ENCODE results near the gene HOXB8. TPM values are rescaled to one million over a fixed set of nuclear protein-coding genes. Genes with fewer than 3 reads are reported as not detected.

Gene HOXB8
- total RNA-seq, 4 donors from 2014 or later = 1.4 TPM; not detected in 3

GRCh38 chr17:48619826-48620449, 4.8 kb upstream of the HOXB8 start:
- no peak for TF ChIP-seq POLR2A (IDR thresholded peaks at IDR 0.05)
- TF ChIP-seq, protein P1, sequence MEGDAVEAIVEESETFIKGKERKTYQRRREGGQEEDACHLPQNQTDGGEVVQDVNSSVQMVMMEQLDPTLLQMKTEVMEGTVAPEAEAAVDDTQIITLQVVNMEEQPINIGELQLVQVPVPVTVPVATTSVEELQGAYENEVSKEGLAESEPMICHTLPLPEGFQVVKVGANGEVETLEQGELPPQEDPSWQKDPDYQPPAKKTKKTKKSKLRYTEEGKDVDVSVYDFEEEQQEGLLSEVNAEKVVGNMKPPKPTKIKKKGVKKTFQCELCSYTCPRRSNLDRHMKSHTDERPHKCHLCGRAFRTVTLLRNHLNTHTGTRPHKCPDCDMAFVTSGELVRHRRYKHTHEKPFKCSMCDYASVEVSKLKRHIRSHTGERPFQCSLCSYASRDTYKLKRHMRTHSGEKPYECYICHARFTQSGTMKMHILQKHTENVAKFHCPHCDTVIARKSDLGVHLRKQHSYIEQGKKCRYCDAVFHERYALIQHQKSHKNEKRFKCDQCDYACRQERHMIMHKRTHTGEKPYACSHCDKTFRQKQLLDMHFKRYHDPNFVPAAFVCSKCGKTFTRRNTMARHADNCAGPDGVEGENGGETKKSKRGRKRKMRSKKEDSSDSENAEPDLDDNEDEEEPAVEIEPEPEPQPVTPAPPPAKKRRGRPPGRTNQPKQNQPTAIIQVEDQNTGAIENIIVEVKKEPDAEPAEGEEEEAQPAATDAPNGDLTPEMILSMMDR (IDR thresholded peaks at IDR 0.05) = no peak
- peaks cover 0 to 2% of the 10 kb centered on the region in 2 donors for H3K4me1 ChIP-seq
- H3K27me3 ChIP-seq = peaks cover 84% of the 10 kb centered on the region
- no peak overlapping the region for H3K27ac ChIP-seq
- no peak overlapping the region for H3K4me3 ChIP-seq (replicated peaks in 1 of 3)
- WGBS, 2 donors = 16 to 28% methylated on average over 14 to 32 of the region's 32 CpGs
- H3K36me3 ChIP-seq = no peaks in the 10 kb centered on the region
- no peaks in the 10 kb centered on the region for H3K9me3 ChIP-seq
- no peak for DNase-seq
- intact Hi-C loops (cut with DNase I) = loop anchor here (10.0 kb wide), 1 partner anchor 285 kb away; no protein-coding TSS in a partner anchor

DNA sequence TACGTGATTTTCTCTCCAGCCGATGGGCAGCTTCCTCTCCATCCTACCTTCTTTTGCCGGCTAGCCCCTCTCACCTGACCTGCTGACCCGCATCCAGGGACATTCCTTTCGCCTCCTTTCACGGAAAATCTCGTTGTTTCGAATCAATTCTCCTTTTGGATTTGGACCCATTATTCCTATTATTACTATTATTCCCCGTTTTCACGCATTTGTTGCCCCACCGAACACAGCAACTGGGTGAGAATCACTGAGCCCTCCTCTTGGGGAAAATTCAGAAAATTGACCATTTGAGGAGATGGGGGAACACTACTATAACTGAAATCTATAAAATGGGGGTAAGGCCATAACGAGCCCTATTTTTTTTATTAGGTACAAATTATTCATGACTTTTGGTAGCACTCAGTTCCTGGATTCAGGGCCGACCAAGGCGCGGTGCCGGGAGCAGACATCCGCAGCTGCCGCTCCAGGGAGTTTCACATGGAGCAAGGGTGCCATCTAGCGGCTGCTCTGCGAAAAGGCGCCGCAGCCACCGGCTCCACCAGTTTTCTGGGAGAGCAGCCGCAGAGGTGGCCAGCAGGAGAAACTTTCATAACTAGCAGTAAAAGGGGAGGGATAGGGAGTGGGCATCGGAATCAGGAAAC, 3.3 kb upstream of the HOXB8 start:
- intact Hi-C loops (cut with DNase I) = loop anchor here (10.0 kb wide), 1 partner anchor 284 kb away; no protein-coding TSS in a partner anchor
- H3K4me3 ChIP-seq (replicated peaks in 1 of 3) = no peak overlapping the region
- H3K9me3 ChIP-seq = no peaks in the 10 kb centered on the region
- peaks cover 4 to 12% of the 10 kb centered on the region in 2 donors for H3K4me1 ChIP-seq
- no peaks in the 10 kb centered on the region for H3K36me3 ChIP-seq
- no peak overlapping the region for H3K27ac ChIP-seq
- 3 to 4% methylated on average over 25 of the region's 25 CpGs for WGBS, 2 donors
- TF ChIP-seq POLR2A (IDR thresholded peaks at IDR 0.05) = no peak
- TF ChIP-seq, protein P1 (IDR thresholded peaks at IDR 0.05) = peak; percentile 92 to 96 (median 95)
- peak; percentile 83 to 85 for DNase-seq
- peaks cover 91% of the 10 kb centered on the region for H3K27me3 ChIP-seq

DNA sequence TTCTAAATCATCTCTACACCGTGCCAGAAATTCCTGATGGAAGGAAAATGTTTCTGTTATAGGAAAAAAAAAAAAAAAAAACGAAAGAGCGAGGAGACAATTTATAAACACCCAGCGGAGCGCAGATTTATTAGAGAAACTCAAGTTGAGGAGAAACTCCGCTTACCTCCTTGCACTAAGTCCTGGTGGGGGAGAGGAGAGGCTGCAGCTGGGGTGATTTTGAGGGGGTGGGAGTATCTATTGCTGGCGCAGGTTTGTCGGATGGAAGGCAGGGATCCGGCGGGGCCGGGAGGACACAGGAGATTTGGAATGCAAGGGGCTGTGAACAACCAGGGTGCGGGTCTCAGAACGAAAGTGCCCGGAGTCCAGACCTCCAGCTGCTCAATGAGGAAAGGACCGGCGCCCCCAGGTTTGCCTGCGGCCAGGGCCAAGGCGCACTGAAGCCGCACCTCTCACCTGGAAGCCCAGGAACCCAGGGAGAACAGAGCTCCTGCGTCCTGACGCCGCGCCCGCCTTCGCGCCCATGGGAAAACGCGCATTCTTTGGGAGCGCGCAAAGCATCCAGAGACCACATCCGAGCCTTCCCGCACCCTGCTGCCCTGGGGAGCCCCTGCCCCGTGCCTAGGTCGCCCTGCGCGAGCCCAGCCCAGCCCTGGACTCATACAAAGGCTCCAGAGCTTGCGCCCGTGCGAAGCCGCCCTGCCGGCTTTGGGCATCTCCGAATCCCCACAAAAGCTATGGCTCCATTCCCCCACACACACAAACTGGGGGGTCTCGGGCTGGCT, 2.6 kb upstream of the HOXB8 start:
- Histone ChIP-seq H3K9me3 (no peaks in the 10 kb centered on the region), H3K27ac (no peak overlapping the region), H3K36me3 (no peaks in the 10 kb centered on the region), H3K4me3 (replicated peaks in 1 of 3) (no peak overlapping the region), H3K4me1 (peaks cover 4 to 14% of the 10 kb centered on the region in 2 donors), H3K27me3 (peaks cover 92% of the 10 kb centered on the region)
- WGBS, 2 donors = 5 to 9% methylated on average over 27 to 37 of the region's 43 CpGs
- DNase-seq = no peak
- TF ChIP-seq, protein P1 (IDR thresholded peaks at IDR 0.05) = no peak
- no peak for TF ChIP-seq POLR2A (IDR thresholded peaks at IDR 0.05)
- intact Hi-C loops (cut with DNase I) = loop anchor here (10.0 kb wide), 1 partner anchor 283 kb away; no protein-coding TSS in a partner anchor

GRCh38 chr17:48616717-48617470, 1.8 kb upstream of the HOXB8 start:
- 12 to 17% methylated on average over 15 of the region's 15 CpGs for WGBS, 2 donors
- intact Hi-C loops (cut with DNase I) = loop anchor here (10.0 kb wide), 1 partner anchor 282 kb away; no protein-coding TSS in a partner anchor
- H3K27me3 ChIP-seq = peaks cover 96% of the 10 kb centered on the region
- no peak overlapping the region for H3K27ac ChIP-seq
- TF ChIP-seq, protein P1 (IDR thresholded peaks at IDR 0.05) = no peak
- no peak for TF ChIP-seq POLR2A (IDR thresholded peaks at IDR 0.05)
- DNase-seq = no peak
- H3K36me3 ChIP-seq = no peaks in the 10 kb centered on the region
- H3K4me3 ChIP-seq (replicated peaks in 1 of 3) = no peak overlapping the region
- H3K9me3 ChIP-seq = no peaks in the 10 kb centered on the region
- peaks cover 4 to 21% of the 10 kb centered on the region in 2 donors for H3K4me1 ChIP-seq
